ENCODE data around the gene SLC24A3.
"Not testable (repeated sequence)": the region's sequence is repeated elsewhere in the genome, so short reads cannot be mapped to it uniquely, and the experiment has no call there.

The SLC24A3 gene

GRCh38 chr20:19743640-19743995 is 531.2 kb downstream of the SLC24A3 start:
- Histone ChIP-seq H3K27ac (ENCODE audit: low read length) (no peak overlapping the region), H3K9me3 (ENCODE audit: control insufficient read depth in 2 of 2, low read length in 2 of 2) (no peaks in the 10 kb centered on the region)

GRCh38 chr20:19745106-19745505 is 532.7 kb downstream of the SLC24A3 start:
- no peaks in the 10 kb centered on the region for H3K27me3 ChIP-seq (ENCODE audit: control insufficient read depth in 1 of 2, insufficient read depth in 2 of 2, low read length in 2 of 2)
- H3K36me3 ChIP-seq (ENCODE audit: control insufficient read depth in 2 of 2, insufficient read depth in 2 of 2, low read length in 2 of 2), result no peaks in the 10 kb centered on the region
- no peaks in the 10 kb centered on the region for H3K4me1 ChIP-seq (ENCODE audit: control insufficient read depth, insufficient read depth, low read length)
- H3K9me3 ChIP-seq (ENCODE audit: control insufficient read depth in 2 of 2, low read length in 2 of 2), result no peaks in the 10 kb centered on the region
- no peak overlapping the region for H3K27ac ChIP-seq (ENCODE audit: low read length)
- no peak overlapping the region for H3K4me3 ChIP-seq (ENCODE audit: low read length in 2 of 2)
- no peak overlapping the region for H3K9ac ChIP-seq (ENCODE audit: low read length in 2 of 2)

More at GRCh38 chr20:19743640-19743995, 531.2 kb downstream of the SLC24A3 start:
- Histone ChIP-seq H3K9ac (ENCODE audit: low read length in 2 of 2) (no peak overlapping the region), H3K36me3 (ENCODE audit: control insufficient read depth in 2 of 2, insufficient read depth in 2 of 2, low read length in 2 of 2) (no peaks in the 10 kb centered on the region), H3K4me3 (ENCODE audit: low read length in 2 of 2) (no peak overlapping the region), H3K4me1 (ENCODE audit: control insufficient read depth, insufficient read depth, low read length) (no peaks in the 10 kb centered on the region), H3K27me3 (ENCODE audit: control insufficient read depth in 1 of 2, insufficient read depth in 2 of 2, low read length in 2 of 2) (no peaks in the 10 kb centered on the region)

GRCh38 chr20:19745584-19745983 is 533.1 kb downstream of the SLC24A3 start:
- no peaks in the 10 kb centered on the region for H3K4me1 ChIP-seq (ENCODE audit: control insufficient read depth, insufficient read depth, low read length)
- H3K27me3 ChIP-seq (ENCODE audit: control insufficient read depth in 1 of 2, insufficient read depth in 2 of 2, low read length in 2 of 2), result no peaks in the 10 kb centered on the region
- H3K4me3 ChIP-seq (ENCODE audit: low read length in 2 of 2), result no peak overlapping the region
- no peaks in the 10 kb centered on the region for H3K36me3 ChIP-seq (ENCODE audit: control insufficient read depth in 2 of 2, insufficient read depth in 2 of 2, low read length in 2 of 2)
- H3K9me3 ChIP-seq (ENCODE audit: control insufficient read depth in 2 of 2, low read length in 2 of 2), result no peaks in the 10 kb centered on the region
- no peak overlapping the region for H3K27ac ChIP-seq (ENCODE audit: low read length)
- no peak overlapping the region for H3K9ac ChIP-seq (ENCODE audit: low read length in 2 of 2)

GRCh38 chr20:19746396-19746795 is 534.0 kb downstream of the SLC24A3 start:
- Histone ChIP-seq H3K9me3 (ENCODE audit: control insufficient read depth in 2 of 2, low read length in 2 of 2) (no peaks in the 10 kb centered on the region), H3K9ac (ENCODE audit: low read length in 2 of 2) (no peak overlapping the region), H3K27ac (ENCODE audit: low read length) (no peak overlapping the region), H3K27me3 (ENCODE audit: control insufficient read depth in 1 of 2, insufficient read depth in 2 of 2, low read length in 2 of 2) (no peaks in the 10 kb centered on the region), H3K36me3 (ENCODE audit: control insufficient read depth in 2 of 2, insufficient read depth in 2 of 2, low read length in 2 of 2) (no peaks in the 10 kb centered on the region), H3K4me1 (ENCODE audit: control insufficient read depth, insufficient read depth, low read length) (peaks cover 3% of the 10 kb centered on the region), H3K4me3 (ENCODE audit: low read length in 2 of 2) (no peak overlapping the region)

GRCh38 chr20:19747903-19748302 is 535.5 kb downstream of the SLC24A3 start:
- H3K9ac ChIP-seq (ENCODE audit: low read length in 2 of 2), result no peak overlapping the region
- no peak overlapping the region for H3K4me3 ChIP-seq (ENCODE audit: low read length in 2 of 2)
- no peak overlapping the region for H3K27ac ChIP-seq (ENCODE audit: low read length)
- H3K9me3 ChIP-seq (ENCODE audit: control insufficient read depth in 2 of 2, low read length in 2 of 2), result no peaks in the 10 kb centered on the region
- H3K36me3 ChIP-seq (ENCODE audit: control insufficient read depth in 2 of 2, insufficient read depth in 2 of 2, low read length in 2 of 2), result no peaks in the 10 kb centered on the region
- H3K27me3 ChIP-seq (ENCODE audit: control insufficient read depth in 1 of 2, insufficient read depth in 2 of 2, low read length in 2 of 2), result no peaks in the 10 kb centered on the region
- peaks cover 3% of the 10 kb centered on the region for H3K4me1 ChIP-seq (ENCODE audit: control insufficient read depth, insufficient read depth, low read length)

GRCh38 chr20:19748681-19749080 is 536.2 kb downstream of the SLC24A3 start:
- Histone ChIP-seq H3K4me1 (ENCODE audit: control insufficient read depth, insufficient read depth, low read length) (peaks cover 3% of the 10 kb centered on the region), H3K9ac (ENCODE audit: low read length in 2 of 2) (no peak overlapping the region), H3K27me3 (ENCODE audit: control insufficient read depth in 1 of 2, insufficient read depth in 2 of 2, low read length in 2 of 2) (no peaks in the 10 kb centered on the region), H3K4me3 (ENCODE audit: low read length in 2 of 2) (no peak overlapping the region), H3K9me3 (ENCODE audit: control insufficient read depth in 2 of 2, low read length in 2 of 2) (no peaks in the 10 kb centered on the region), H3K36me3 (ENCODE audit: control insufficient read depth in 2 of 2, insufficient read depth in 2 of 2, low read length in 2 of 2) (no peaks in the 10 kb centered on the region), H3K27ac (ENCODE audit: low read length) (no peak overlapping the region)

GRCh38 chr20:19749618-19750071 is 537.2 kb downstream of the SLC24A3 start:
- Histone ChIP-seq H3K4me1 (ENCODE audit: control insufficient read depth, insufficient read depth, low read length) (peaks cover 3% of the 10 kb centered on the region), H3K27ac (ENCODE audit: low read length) (no peak overlapping the region), H3K27me3 (ENCODE audit: control insufficient read depth in 1 of 2, insufficient read depth in 2 of 2, low read length in 2 of 2) (no peaks in the 10 kb centered on the region), H3K9ac (ENCODE audit: low read length in 2 of 2) (no peak overlapping the region), H3K36me3 (ENCODE audit: control insufficient read depth in 2 of 2, insufficient read depth in 2 of 2, low read length in 2 of 2) (no peaks in the 10 kb centered on the region), H3K4me3 (ENCODE audit: low read length in 2 of 2) (no peak overlapping the region), H3K9me3 (ENCODE audit: control insufficient read depth in 2 of 2, low read length in 2 of 2) (no peaks in the 10 kb centered on the region)

GRCh38 chr20:19750101-19750606 is 537.7 kb downstream of the SLC24A3 start:
- peaks cover 3% of the 10 kb centered on the region for H3K4me1 ChIP-seq (ENCODE audit: control insufficient read depth, insufficient read depth, low read length)
- H3K27ac ChIP-seq (ENCODE audit: low read length), result no peak overlapping the region
- no peak overlapping the region for H3K4me3 ChIP-seq (ENCODE audit: low read length in 2 of 2)
- no peaks in the 10 kb centered on the region for H3K36me3 ChIP-seq (ENCODE audit: control insufficient read depth in 2 of 2, insufficient read depth in 2 of 2, low read length in 2 of 2)
- no peaks in the 10 kb centered on the region for H3K9me3 ChIP-seq (ENCODE audit: control insufficient read depth in 2 of 2, low read length in 2 of 2)
- H3K9ac ChIP-seq (ENCODE audit: low read length in 2 of 2), result no peak overlapping the region
- H3K27me3 ChIP-seq (ENCODE audit: control insufficient read depth in 1 of 2, insufficient read depth in 2 of 2, low read length in 2 of 2), result no peaks in the 10 kb centered on the region

GRCh38 chr20:19750907-19751636 is 538.6 kb downstream of the SLC24A3 start:
- Histone ChIP-seq H3K27me3 (ENCODE audit: control insufficient read depth in 1 of 2, insufficient read depth in 2 of 2, low read length in 2 of 2) (no peaks in the 10 kb centered on the region), H3K4me3 (ENCODE audit: low read length in 2 of 2) (no peak overlapping the region)

GRCh38 chr20:19754201-19754600 is 541.8 kb downstream of the SLC24A3 start:
- H3K4me1 ChIP-seq (ENCODE audit: control insufficient read depth, insufficient read depth, low read length), result peaks cover 20% of the 10 kb centered on the region
- H3K27ac ChIP-seq (ENCODE audit: low read length); H3K9me3 ChIP-seq (ENCODE audit: control insufficient read depth in 2 of 2, low read length in 2 of 2); H3K9ac ChIP-seq (ENCODE audit: low read length in 2 of 2); H3K36me3 ChIP-seq (ENCODE audit: control insufficient read depth in 2 of 2, insufficient read depth in 2 of 2, low read length in 2 of 2); H3K27me3 ChIP-seq (ENCODE audit: control insufficient read depth in 1 of 2, insufficient read depth in 2 of 2, low read length in 2 of 2); H3K4me3 ChIP-seq (ENCODE audit: low read length in 2 of 2): not testable (repeated sequence)

More at GRCh38 chr20:19750907-19751636, 538.6 kb downstream of the SLC24A3 start:
- Histone ChIP-seq H3K27ac (ENCODE audit: low read length) (no peak overlapping the region), H3K9me3 (ENCODE audit: control insufficient read depth in 2 of 2, low read length in 2 of 2) (no peaks in the 10 kb centered on the region), H3K9ac (ENCODE audit: low read length in 2 of 2) (no peak overlapping the region), H3K36me3 (ENCODE audit: control insufficient read depth in 2 of 2, insufficient read depth in 2 of 2, low read length in 2 of 2) (no peaks in the 10 kb centered on the region), H3K4me1 (ENCODE audit: control insufficient read depth, insufficient read depth, low read length) (peaks cover 3% of the 10 kb centered on the region)

- Histone ChIP-seq H3K9me3 (ENCODE audit: control insufficient read depth in 2 of 2, low read length in 2 of 2) (no peaks in the 10 kb centered on the region), H3K4me3 (ENCODE audit: low read length in 2 of 2) (peak overlapping the region; percentile 89 to 94), H3K9ac (ENCODE audit: low read length in 2 of 2) (peak overlapping the region; percentile 89 to 94), H3K27me3 (ENCODE audit: control insufficient read depth in 1 of 2, insufficient read depth in 2 of 2, low read length in 2 of 2) (no peaks in the 10 kb centered on the region), H3K4me1 (ENCODE audit: control insufficient read depth, insufficient read depth, low read length) (peaks cover 20% of the 10 kb centered on the region), H3K27ac (ENCODE audit: low read length) (peak overlapping the region; percentile 84), H3K36me3 (ENCODE audit: control insufficient read depth in 2 of 2, insufficient read depth in 2 of 2, low read length in 2 of 2) (no peaks in the 10 kb centered on the region)
Observed at GRCh38 chr20:19756761-19757486, 544.5 kb downstream of the SLC24A3 start.
